GM23338 (cell line): ENCODE measurements around the gene FGGY. TPM values are rescaled to one million over a fixed set of nuclear protein-coding genes. Genes with fewer than 3 reads are reported as not detected.

Experiments
- ATAC-seq: fragments of 200-7000 bp; cut with Tn5 transposase; 3 replicates; pipeline ENCODE4 v1.9.1; 2020
- DNase-seq: peaks from one replicate; pipeline ENCODE4 v3.0.0-alpha.2; 2015; ENCODE audit warnings: low spot score
- H2AFZ ChIP-seq: fragments of 200-600 bp; sonication (generic); 2 replicates; pipeline ENCODE4 v1.8.0; 2016; ENCODE audit warnings: antibody characterized with exemption, mild to moderate bottlenecking, moderate library complexity
- H3F3A ChIP-seq: fragments of 200-600 bp; sonication (generic); replicated peaks from 2 replicates; pipeline ENCODE4 v1.8.0; 2017; ENCODE audit warnings: antibody characterized with exemption, mixed run types, low read depth
- H3K27ac ChIP-seq: fragments of 200-600 bp; sonication (generic); 2 replicates; pipeline ENCODE4 v1.6.1; 2016; ENCODE audit warnings: low read depth
- H3K27me3 ChIP-seq: fragments of 200-600 bp; sonication (generic); 2 replicates; pipeline ENCODE4 v1.8.0; 2016; ENCODE audit warnings: mild to moderate bottlenecking, mixed run types, moderate library complexity; ENCODE audit not compliant: insufficient read depth
- H3K36me3 ChIP-seq: fragments of 200-600 bp; sonication (generic); 2 replicates; pipeline ENCODE4 v1.8.0; 2016; ENCODE audit warnings: mild to moderate bottlenecking; ENCODE audit not compliant: insufficient read depth
- H3K4me1 ChIP-seq: fragments of 200-600 bp; sonication (generic); 2 replicates; pipeline ENCODE4 v1.8.0; 2016; ENCODE audit warnings: mild to moderate bottlenecking, moderate library complexity; ENCODE audit not compliant: insufficient read depth
- H3K4me2 ChIP-seq: fragments of 200-600 bp; sonication (generic); 2 replicates; pipeline ENCODE4 v1.7.1; 2017; ENCODE audit warnings: mixed run types
- H3K4me3 ChIP-seq: fragments of 200-600 bp; sonication (generic); 2 replicates; pipeline ENCODE4 v1.6.1; 2016; ENCODE audit warnings: mixed run types
- H3K79me2 ChIP-seq: fragments of 200-600 bp; sonication (generic); replicated peaks from 2 replicates; pipeline ENCODE4 v1.8.0; 2017; ENCODE audit warnings: mild to moderate bottlenecking; ENCODE audit not compliant: insufficient read depth
- H3K9me2 ChIP-seq: fragments of 200-600 bp; sonication (generic); 2 replicates; pipeline ENCODE4 v1.8.0; 2017; ENCODE audit not compliant: insufficient read depth
- H4K20me1 ChIP-seq: fragments of 200-600 bp; sonication (generic); replicated peaks from 2 replicates; pipeline ENCODE4 v1.8.0; 2017; ENCODE audit warnings: mild to moderate bottlenecking; ENCODE audit not compliant: insufficient read depth
- H3K27ac Mint-ChIP-seq: 2 replicates; pipeline ENCODE4 v1.8.0; 2020; ENCODE audit warnings: inconsistent platforms, mild to moderate bottlenecking, moderate library complexity, mixed read lengths
- H3K27me3 Mint-ChIP-seq: 3 replicates; pipeline ENCODE4 v1.8.0; 2022; ENCODE audit warnings: low read depth, mild to moderate bottlenecking, moderate library complexity, mixed read lengths, inconsistent platforms; ENCODE audit not compliant: insufficient read depth, poor library complexity
- H3K36me3 Mint-ChIP-seq: 3 replicates; pipeline ENCODE4 v1.8.0; 2021; ENCODE audit warnings: low read depth, mild to moderate bottlenecking, inconsistent platforms, moderate library complexity, mixed read lengths
- H3K4me1 Mint-ChIP-seq: 3 replicates; pipeline ENCODE4 v1.8.0; 2020; ENCODE audit warnings: mild to moderate bottlenecking, inconsistent platforms, mixed read lengths
- H3K4me3 Mint-ChIP-seq: 3 replicates; pipeline ENCODE4 v1.8.0; 2021; ENCODE audit warnings: moderate library complexity, mild to moderate bottlenecking, inconsistent platforms, mixed read lengths
- H3K9me3 Mint-ChIP-seq: 3 replicates; pipeline ENCODE4 v1.8.0; 2020; ENCODE audit warnings: moderate library complexity, mild to moderate bottlenecking, inconsistent platforms, mixed read lengths
- CREB1 ChIP-seq: fragments of 250-450 bp; sonication (Bioruptor Pico); IDR thresholded peaks from 2 replicates; pipeline ENCODE4 v1.5.0; 2020; ENCODE audit warnings: low read depth, mild to moderate bottlenecking, moderate library complexity
- CTCF ChIP-seq, 2 experiments: fragments of 200-600 bp in 1 of 2; sonication (generic) in 1 of 2; conservative IDR thresholded peaks; 2 replicates each; pipeline versions ENCODE4 v1.5.1 to v1.6.1; 2016 to 2017; ENCODE audit warnings: antibody characterized with exemption in 2 of 2, low read depth in 2 of 2, mild to moderate bottlenecking in 2 of 2, moderate library complexity in 1 of 2
- ETS1 ChIP-seq: IDR thresholded peaks from 2 replicates; pipeline ENCODE4 v1.6.1; 2016; ENCODE audit warnings: antibody characterized with exemption
- EZH2phosphoT487 ChIP-seq: fragments of 200-600 bp; sonication (generic); IDR thresholded peaks from one replicate; pipeline ENCODE4 v1.8.1; 2018; ENCODE audit warnings: antibody characterized with exemption; ENCODE audit not compliant: unreplicated experiment
- NANOG ChIP-seq: IDR thresholded peaks from 2 replicates; pipeline ENCODE4 v1.6.1; 2016; ENCODE audit warnings: antibody characterized with exemption, borderline replicate concordance
- REST ChIP-seq: IDR thresholded peaks from one replicate; pipeline ENCODE4 v1.6.1; 2018; ENCODE audit warnings: antibody characterized with exemption; ENCODE audit not compliant: unreplicated experiment
- ZNF114 ChIP-seq: fragments of 250-450 bp; sonication (Bioruptor Pico); IDR thresholded peaks from 2 replicates; pipeline ENCODE4 v1.5.0; 2020; ENCODE audit warnings: mild to moderate bottlenecking, moderate library complexity
- ZNF331 ChIP-seq: fragments of 250-450 bp; sonication (Bioruptor Pico); IDR thresholded peaks from 2 replicates; pipeline ENCODE4 v1.5.0; 2020; ENCODE audit warnings: low read depth, mild to moderate bottlenecking, moderate library complexity
- polyA plus RNA-seq: library from polyadenylated mRNA; unstranded; fragments of >200 nt; fragmentation: Nextera tagmentation; extraction: Ambion mirVana; gene quantifications from 2 replicates; pipeline ENCODE4 v1.2.1, GENCODE V29; 2016
- total RNA-seq: library from RNA; depleted of rRNA; stranded (reverse); fragments of >200 nt; shearing (Covaris generic); gene quantifications from 2 replicates; pipeline ENCODE4 v1.2.3, GENCODE V29; 2014

The FGGY gene
- total and polyA plus RNA-seq, 2 experiments from 2014 or later = 10.9 to 21.4 TPM

GRCh38 chr1:59359325-59359724 is 62.4 kb downstream of the FGGY start (continued):
- TF ChIP-seq REST = no peak

GRCh38 chr1:59360170-59360569 is 63.3 kb downstream of the FGGY start:
- Histone ChIP-seq H3K27me3 (no peaks in the 10 kb centered on the region), H3K9me2 (0 out of 2 replicates have a peak, but pooled peaks cover 7% of the 10 kb centered on the region), H4K20me1 (no peaks in the 10 kb centered on the region), H3K4me1 (no peaks in the 10 kb centered on the region), H3K36me3 (no peaks in the 10 kb centered on the region), H2AFZ (no peak overlapping the region), H3K4me3 (no peak overlapping the region), H3F3A (no peaks in the 10 kb centered on the region), H3K4me2 (no peak overlapping the region), H3K79me2 (no peaks in the 10 kb centered on the region), H3K27ac (no peak overlapping the region)
- Mint-ChIP-seq H3K4me1 (0 out of 3 replicates have a peak, but pooled peaks cover 2% of the 10 kb centered on the region), H3K27ac (no peak overlapping the region), H3K4me3 (no peak overlapping the region), H3K36me3 (no peaks in the 10 kb centered on the region), H3K9me3 (no peaks in the 10 kb centered on the region), H3K27me3 (peaks cover 3% of the 10 kb centered on the region)
- ATAC-seq = no peak
- TF ChIP-seq ZNF331 (CRISPR knock-in tag) (no peak), ETS1 (no peak), EZH2phosphoT487 (no peak), NANOG (no peak), ZNF114 (CRISPR knock-in tag) (no peak)
- DNase-seq = no peak

- no peak overlapping the region for H3K27ac Mint-ChIP-seq
- Histone ChIP-seq H3K9me2 (0 out of 2 replicates have a peak, but pooled peaks cover 12% of the 10 kb centered on the region), H3K36me3 (no peaks in the 10 kb centered on the region), H3K27ac (no peak overlapping the region), H3F3A (no peaks in the 10 kb centered on the region), H3K4me3 (no peak overlapping the region), H3K27me3 (no peaks in the 10 kb centered on the region), H3K4me2 (no peak overlapping the region), H4K20me1 (no peaks in the 10 kb centered on the region), H3K79me2 (no peaks in the 10 kb centered on the region), H2AFZ (no peak overlapping the region), H3K4me1 (no peaks in the 10 kb centered on the region)
- 0 out of 3 replicates have a peak, but pooled peaks cover 2% of the 10 kb centered on the region for H3K4me1 Mint-ChIP-seq
- H3K9me3 Mint-ChIP-seq = no peaks in the 10 kb centered on the region
- H3K27me3 Mint-ChIP-seq = peaks cover 2% of the 10 kb centered on the region
- ATAC-seq (no peak), DNase-seq (no peak)
- no peaks in the 10 kb centered on the region for H3K36me3 Mint-ChIP-seq
- no peak overlapping the region for H3K4me3 Mint-ChIP-seq
- TF ChIP-seq REST = no peak
- no peak for TF ChIP-seq CTCF (conservative IDR thresholded peaks at IDR 0.05; ENCODE audit: low read depth in 2 of 2)
- TF ChIP-seq CREB1 = no peak
Measured at GRCh38 chr1:59360729-59361128, 63.8 kb downstream of the FGGY start.
